H1 (cell line): ENCODE measurements around the gene SCGN. TPM values are rescaled to one million over a fixed set of nuclear protein-coding genes. Genes with fewer than 3 reads are reported as not detected.

Source experiments
- BCL11A ChIP-seq, 2 experiments: IDR thresholded peaks; one replicate each; pipeline ENCODE4 v1.6.1; 2011; ENCODE audit warnings: low read depth in 2 of 2, low read length in 2 of 2, mild to moderate bottlenecking in 2 of 2
- SAP30 ChIP-seq: fragments of 300-600 bp; sonication (generic); IDR thresholded peaks from 2 replicates; pipeline ENCODE4 v1.7.1; 2012; ENCODE audit warnings: low read length, moderate library complexity, mild to moderate bottlenecking, inconsistent platforms; ENCODE audit not compliant: insufficient read depth, insufficient replicate concordance
- TAF1 ChIP-seq: IDR thresholded peaks from 2 replicates; pipeline ENCODE4 v1.6.1; 2011; ENCODE audit warnings: mild to moderate bottlenecking, low read depth, low read length
- polyA plus RNA-seq, 7 experiments: library from polyadenylated mRNA; depleted of rRNA in 3 of 7; stranded (reverse) in 5 of 7; unstranded in 2 of 7; fragments of >200 nt in 5 of 7; fragments of 200-250 nt in 2 of 7; gene quantifications; 1 replicate in 5 of 7; 2 replicates in 1 of 7; 4 replicates in 1 of 7; pipeline versions ENCODE4 v1.2.1 to v1.2.3, GENCODE V29; 2011 to 2013; ENCODE audit warnings: missing spikeins in 2 of 7, mixed read lengths in 2 of 7
- total RNA-seq: library from RNA; stranded (reverse); fragmentation: NEBNext Ultra II Directional; extraction: Animal tissue kit (Norgen Biotek cat#: 25700); gene quantifications from 2 replicates; pipeline ENCODE4 v1.2.1, GENCODE V29; 2021

SCGN gene
- total and polyA plus RNA-seq, 2 of the 8 experiments (the other 6 are each of a cell fraction or from before 2014, with no cell fraction given): not detected

GRCh38 chr6:25628471-25629197 lies 23.4 kb upstream of the SCGN start (continued):
- TF ChIP-seq SAP30 (no peak), BCL11A (IDR thresholded peaks at IDR 0.05; ENCODE audit: low read depth in 2 of 2, low read length in 2 of 2) (no peak), TAF1 (no peak)
